ENCODE measurements around the gene AQP6.

DNA sequence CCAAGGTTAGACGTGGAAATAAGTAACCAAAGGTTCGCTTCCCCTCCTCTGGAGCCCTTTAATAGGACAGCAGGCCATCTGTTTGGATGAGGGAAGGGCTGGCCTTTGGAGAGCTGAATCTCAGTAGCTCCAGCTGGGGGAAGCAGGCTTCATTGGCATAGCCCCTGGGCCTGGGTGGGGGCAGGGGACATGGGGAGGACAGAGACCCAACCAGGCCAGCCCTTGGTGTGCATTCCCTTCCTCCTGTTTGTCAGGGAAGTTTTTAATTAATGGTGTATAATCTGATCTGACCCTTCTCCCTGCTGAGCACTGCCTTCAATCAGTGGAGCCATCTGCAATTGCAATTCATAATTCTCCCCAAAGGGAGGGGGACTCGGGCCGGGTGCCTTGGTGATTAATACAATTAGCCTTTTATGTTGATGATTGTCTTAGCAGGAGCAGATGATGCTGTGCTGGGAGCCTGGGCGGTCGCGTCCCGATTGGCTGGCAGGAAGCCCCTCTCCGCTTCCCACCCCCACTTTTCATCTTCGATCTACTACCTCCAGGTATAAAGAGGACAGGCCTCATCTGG, 6.4 kb downstream of the AQP6 start:
- TF ChIP-seq ZFP3 (CRISPR knock-in tag; IDR thresholded peaks at IDR 0.05) (no peak), ZFP30 (CRISPR knock-in tag; IDR thresholded peaks at IDR 0.05) (no peak), OSR1 (CRISPR knock-in tag; IDR thresholded peaks at IDR 0.05) (no peak), ESRRG (CRISPR knock-in tag; IDR thresholded peaks at IDR 0.05) (no peak), TOX (CRISPR knock-in tag; IDR thresholded peaks at IDR 0.05; ENCODE audit: borderline replicate concordance) (no peak), CSDC2 (CRISPR knock-in tag; IDR thresholded peaks at IDR 0.05) (no peak), BACH2 (CRISPR knock-in tag; IDR thresholded peaks at IDR 0.05; ENCODE audit: borderline replicate concordance) (no peak)
